ENCODE results near the gene TMEM169. TPM values are rescaled to one million over a fixed set of nuclear protein-coding genes. Genes with fewer than 3 reads are reported as not detected.

TMEM169 gene, protein sequence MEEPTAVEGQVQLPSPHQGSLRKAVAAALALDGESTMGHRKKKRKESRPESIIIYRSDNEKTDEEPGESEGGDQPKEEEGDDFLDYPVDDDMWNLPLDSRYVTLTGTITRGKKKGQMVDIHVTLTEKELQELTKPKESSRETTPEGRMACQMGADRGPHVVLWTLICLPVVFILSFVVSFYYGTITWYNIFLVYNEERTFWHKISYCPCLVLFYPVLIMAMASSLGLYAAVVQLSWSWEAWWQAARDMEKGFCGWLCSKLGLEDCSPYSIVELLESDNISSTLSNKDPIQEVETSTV
- polyA plus RNA-seq (ENCODE audit: insufficient read length in 4 of 4): 10 to 100 TPM; 13.3 to 15.2 (median 14.7) TPM

DNA sequence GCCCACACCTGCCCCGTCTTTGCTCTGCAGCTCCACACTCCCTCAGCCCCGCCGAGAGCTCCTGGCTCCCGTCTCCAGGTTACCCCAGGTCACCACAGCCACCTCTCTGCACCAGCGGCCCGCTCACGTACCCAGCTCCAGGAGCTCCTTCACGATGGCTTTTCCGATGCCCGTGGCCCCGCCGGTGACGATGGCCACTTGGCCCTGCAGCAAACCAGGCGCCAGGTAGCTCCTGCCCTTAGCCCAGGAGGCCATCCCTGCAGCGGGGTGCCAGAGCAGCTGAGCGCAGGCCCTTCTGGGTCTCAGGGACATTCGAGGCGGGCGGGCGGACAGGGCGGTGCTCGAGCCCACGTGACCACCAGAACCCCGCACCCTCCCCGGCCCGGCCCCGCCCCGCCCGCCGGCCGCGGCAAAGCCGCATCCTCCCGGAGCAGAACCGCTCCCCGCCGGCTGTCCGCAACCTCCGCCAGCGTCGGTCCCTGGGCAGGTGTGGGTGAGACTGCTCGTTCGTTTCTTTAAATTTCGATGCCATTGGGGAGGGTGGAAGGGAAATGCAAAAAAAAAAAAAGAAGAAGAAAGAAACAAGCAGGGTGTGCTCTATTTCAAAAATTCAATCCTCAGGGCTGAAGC is at the start of gene TMEM169, which contains the start of gene PECR:
TMEM169 (plus strand) TSS at position 433 of the 630 bp plus-strand sequence. CDS start 14,045 bp downstream, outside the sequence.
PECR (minus strand) TSS at position 323 of the 630 bp plus-strand sequence; CDS start at position 255, 68 bp downstream.
- peak in 1 of 4 donors; percentile 59 for DNase-seq (ENCODE audit: low read depth in 4 of 4, low spot score in 2 of 4)

DNA sequence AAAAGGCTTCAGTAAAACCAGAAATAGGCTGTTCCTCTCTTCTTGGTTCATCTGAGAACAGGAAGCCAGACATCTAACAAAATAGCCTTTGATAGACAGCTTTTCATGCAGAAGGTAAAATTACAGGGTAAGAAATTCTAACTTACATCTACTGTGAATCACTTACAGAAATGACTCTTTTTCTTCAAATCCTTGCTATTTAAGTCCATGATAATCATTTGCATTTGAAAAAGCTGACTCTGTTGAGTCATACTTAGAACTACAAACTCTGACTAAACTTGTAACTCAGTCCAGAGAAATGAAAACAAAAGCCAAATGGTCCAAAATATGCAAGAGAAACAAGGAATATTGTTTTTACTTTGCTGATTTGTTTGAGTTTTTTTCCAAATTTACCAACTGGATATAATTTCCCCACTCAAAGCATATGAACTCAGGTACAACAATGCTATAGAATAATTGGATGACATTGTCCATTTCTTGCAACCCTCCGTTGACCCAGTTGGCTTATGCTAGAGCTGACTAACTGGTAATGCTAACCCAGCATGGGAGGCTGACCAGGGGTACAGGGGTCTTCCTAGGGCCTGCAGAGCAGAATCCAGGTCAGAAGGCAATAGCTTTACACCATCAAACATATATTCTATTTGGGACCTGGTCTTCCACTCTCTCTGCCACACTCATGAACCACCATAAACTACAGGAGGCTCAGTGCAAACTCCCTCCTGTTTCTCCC is 49.6 kb upstream of the TMEM169 start:
- no peak for DNase-seq (ENCODE audit: low read depth in 4 of 4, low spot score in 2 of 4)

- no peak for DNase-seq (ENCODE audit: low read depth in 4 of 4, low spot score in 2 of 4)
Observed at GRCh38 chr2:216033403-216033802, 48.3 kb upstream of the TMEM169 start.

GRCh38 chr2:216034065-216034464 is 47.7 kb upstream of the TMEM169 start:
- DNase-seq (ENCODE audit: low read depth in 4 of 4, low spot score in 2 of 4): no peak

DNA sequence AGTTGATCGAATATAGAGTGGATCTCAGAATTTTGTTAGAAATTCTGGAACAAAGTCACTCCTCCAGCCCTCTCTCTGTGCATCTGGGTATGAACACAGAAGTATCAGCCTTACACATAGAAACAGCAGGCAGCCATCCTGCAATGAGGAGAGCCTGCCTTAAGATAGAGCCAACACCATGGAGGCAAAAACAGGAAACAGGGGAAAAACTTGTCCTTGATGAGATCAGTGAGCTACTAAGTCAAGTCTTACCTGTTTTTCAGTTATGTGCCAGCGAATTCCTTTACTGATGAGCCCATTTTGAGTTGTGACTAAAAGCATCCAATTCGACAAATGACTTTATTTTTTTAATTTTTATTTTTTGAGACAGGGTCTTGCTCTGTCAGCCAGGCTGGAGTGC is 41.8 kb upstream of the TMEM169 start:
- DNase-seq (ENCODE audit: low read depth in 4 of 4, low spot score in 2 of 4): no peak

- no peak for DNase-seq (ENCODE audit: low read depth in 4 of 4, low spot score in 2 of 4)
Observed at GRCh38 chr2:216041438-216041837, 40.3 kb upstream of the TMEM169 start.

GRCh38 chr2:216043949-216044348 is 37.8 kb upstream of the TMEM169 start:
- DNase-seq (ENCODE audit: low read depth in 4 of 4, low spot score in 2 of 4): no peak

- DNase-seq (ENCODE audit: low read depth in 4 of 4, low spot score in 2 of 4): no peak
Observed at GRCh38 chr2:216044883-216045486, 36.7 kb upstream of the TMEM169 start.

GRCh38 chr2:216047397-216047796 is 34.3 kb upstream of the TMEM169 start:
- DNase-seq (ENCODE audit: low read depth in 4 of 4, low spot score in 2 of 4): no peak

DNA sequence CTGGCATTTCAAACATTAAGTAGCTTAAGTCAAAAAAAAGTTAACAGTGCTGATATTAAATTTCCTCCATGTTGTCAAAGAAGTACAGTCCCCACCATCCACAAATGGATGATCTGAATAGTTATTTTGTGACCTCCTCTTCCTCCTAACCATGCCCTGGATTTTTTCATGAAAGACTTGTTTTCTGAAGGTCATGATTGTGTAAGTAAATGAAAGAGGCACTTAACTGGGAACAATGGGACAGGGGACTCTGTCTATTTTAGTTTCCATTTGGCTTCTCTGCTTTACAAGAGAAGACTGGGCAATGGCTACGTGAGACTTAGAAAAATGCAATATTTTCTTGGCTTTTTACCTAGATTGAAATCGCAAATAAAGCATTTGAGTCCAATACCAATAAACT is 32.3 kb upstream of the TMEM169 start:
- no peak for DNase-seq (ENCODE audit: low read depth in 4 of 4, low spot score in 2 of 4)

GRCh38 chr2:216051350-216051749 is 30.4 kb upstream of the TMEM169 start:
- no peak for DNase-seq (ENCODE audit: low read depth in 4 of 4, low spot score in 2 of 4)

- no peak for DNase-seq (ENCODE audit: low read depth in 4 of 4, low spot score in 2 of 4)
Observed at GRCh38 chr2:216052420-216052819, 29.3 kb upstream of the TMEM169 start.

DNA sequence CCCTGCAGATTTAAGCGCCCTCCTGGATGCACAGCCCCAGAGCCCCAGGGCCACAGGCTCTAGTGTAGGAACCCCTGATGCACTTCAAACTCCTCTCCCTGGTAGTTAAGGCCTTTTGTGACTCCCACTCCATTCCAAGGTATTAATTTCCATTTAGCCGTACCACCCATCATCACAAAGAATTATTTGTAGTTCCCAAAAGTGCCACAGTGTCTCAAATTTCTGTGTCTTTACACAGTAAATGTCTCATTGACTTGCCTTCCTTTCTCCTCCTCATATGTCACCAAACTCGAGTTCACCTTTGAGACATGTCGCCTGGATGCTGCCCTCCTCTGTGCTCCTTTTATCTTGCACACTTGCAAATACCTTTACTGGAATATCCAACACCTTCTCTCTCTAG is 26.0 kb upstream of the TMEM169 start:
- peak; percentile 25 to 46 (median 34) for DNase-seq (ENCODE audit: low read depth in 4 of 4, low spot score in 2 of 4)

GRCh38 chr2:216056739-216057138 is 25.0 kb upstream of the TMEM169 start:
- no peak for DNase-seq (ENCODE audit: low read depth in 4 of 4, low spot score in 2 of 4)

DNA sequence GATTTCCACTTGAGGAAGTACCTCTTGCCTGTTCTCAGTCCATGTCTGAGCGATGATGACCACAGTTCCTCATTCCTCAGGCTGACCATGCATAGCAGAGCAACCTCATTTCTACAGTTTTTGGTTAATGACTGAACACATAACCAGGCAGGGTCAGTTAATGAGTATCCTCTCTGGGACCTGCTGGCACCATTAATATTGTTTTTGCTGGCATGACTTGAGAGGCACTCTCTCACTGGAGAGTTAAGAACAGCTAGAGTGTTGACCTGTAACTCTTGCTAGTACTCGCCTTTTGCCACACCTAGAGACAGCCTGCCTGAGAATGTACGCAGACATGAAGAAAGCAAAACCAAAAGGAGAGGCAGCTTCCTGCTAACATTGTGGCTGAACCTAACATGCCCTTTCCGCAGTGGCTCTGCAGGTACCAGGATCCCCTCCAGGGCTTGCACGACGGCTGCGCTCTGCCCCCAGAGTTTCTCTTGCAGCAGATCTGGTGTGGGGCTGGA is 24.0 kb upstream of the TMEM169 start:
- peak in 3 of 4 donors; percentile 39 to 41 (median 40) for DNase-seq (ENCODE audit: low read depth in 4 of 4, low spot score in 2 of 4)

DNA sequence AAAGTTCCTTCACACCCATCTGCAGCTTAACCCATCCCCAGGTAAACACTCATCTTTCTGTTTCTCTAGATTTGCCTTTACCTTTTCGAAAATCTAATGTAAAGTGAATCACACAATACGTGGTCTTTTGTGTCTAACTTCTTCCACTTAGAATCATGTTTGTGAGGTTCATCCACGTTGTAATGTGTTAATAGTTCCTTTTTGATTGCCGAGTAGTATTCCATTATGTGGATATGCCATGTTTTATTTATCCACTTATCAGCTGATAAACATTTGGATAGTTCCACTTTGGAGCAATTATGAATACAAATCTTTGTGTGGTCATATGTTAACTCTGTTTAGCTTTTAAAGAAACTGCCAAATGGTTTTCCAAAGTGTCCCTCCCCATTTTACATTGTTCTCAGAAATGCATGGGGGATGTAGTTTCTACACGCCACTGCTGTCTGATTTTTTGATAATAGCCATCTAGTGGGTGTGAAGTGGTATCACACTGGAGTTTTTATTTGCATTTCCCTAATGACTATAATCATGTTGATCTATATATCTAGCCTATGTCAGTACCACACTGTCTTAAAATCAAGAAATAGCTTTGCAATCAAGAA is 22.4 kb upstream of the TMEM169 start:
- no peak for DNase-seq (ENCODE audit: low read depth in 4 of 4, low spot score in 2 of 4)

DNA sequence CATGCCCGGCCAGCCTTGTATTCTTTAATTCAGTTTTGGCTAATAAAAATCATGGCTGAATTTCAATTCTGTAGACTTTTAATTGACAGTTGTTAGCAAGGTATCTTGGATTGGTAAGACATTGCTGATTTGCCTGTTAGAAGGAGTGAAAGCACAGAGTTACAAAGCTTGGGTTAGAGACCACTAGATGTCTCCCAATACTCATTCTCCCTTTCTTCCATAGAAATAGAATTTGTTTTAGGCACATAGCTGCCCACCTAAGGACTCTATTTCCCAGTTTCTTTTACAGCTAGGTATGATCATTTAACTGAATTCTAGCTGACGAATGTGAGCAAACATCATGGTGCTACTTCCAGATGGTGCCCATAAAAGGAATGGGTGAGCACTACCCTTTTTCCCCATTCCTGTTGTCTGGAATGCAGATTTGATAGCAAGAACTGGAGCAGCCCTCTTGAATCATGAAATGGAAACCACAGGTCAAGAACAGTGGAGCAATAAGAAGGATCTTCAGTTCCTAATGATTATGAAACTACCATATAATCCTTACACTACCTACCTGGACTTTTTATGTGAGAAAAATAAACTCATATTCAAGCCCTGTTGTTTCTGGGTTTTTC is 17.6 kb upstream of the TMEM169 start:
- DNase-seq (ENCODE audit: low read depth in 4 of 4, low spot score in 2 of 4): no peak

GRCh38 chr2:216064665-216065064 is 17.1 kb upstream of the TMEM169 start:
- no peak for DNase-seq (ENCODE audit: low read depth in 4 of 4, low spot score in 2 of 4)

DNA sequence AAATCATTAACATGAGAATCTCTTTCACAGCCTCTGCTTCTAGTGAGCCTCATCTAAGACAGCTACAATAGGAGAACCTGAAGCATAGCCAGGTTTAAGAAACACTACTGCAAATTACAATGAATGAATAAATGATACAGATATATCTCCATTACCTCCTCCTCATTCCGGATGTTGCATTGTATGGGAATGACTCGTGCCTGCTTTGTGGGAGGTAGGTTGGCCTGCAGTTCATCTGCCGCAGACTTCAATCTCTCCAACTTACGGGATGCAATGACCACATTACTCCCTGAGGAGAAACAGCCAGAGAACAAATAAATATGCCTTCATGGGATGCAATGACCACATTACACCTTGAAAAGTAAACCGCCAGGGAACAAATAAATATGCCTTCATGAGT is 15.5 kb upstream of the TMEM169 start:
- no peak for DNase-seq (ENCODE audit: low read depth in 4 of 4, low spot score in 2 of 4)

GRCh38 chr2:216069028-216069427 is 12.7 kb upstream of the TMEM169 start:
- no peak for DNase-seq (ENCODE audit: low read depth in 4 of 4, low spot score in 2 of 4)

Data from left renal cortex interstitium (tissue), 4 donors.